A549 (cell line): ENCODE data around the gene MTA3. TPM values are rescaled to one million over a fixed set of nuclear protein-coding genes. Genes with fewer than 3 reads are reported as not detected.

Experiments
- ATAC-seq, 2 experiments: fragments of 200-7000 bp in 1 of 2; fragments of >200 bp in 1 of 2; cut with Nextera tagmentation in 1 of 2; cut with Tn5 transposase in 1 of 2; 3 replicates each; pipeline versions ENCODE4 v1.8.0 to v1.9.1; 2018 to 2020; ENCODE audit warnings: mild to moderate bottlenecking in 1 of 2, moderate library complexity in 1 of 2
- CTCF ChIA-PET: fragments of 300-600 bp; sonication (Branson Sonifier 250); formaldehyde crosslinking; extraction: SDS; loops from one replicate; lab custom pipeline; 2021; ENCODE audit warnings: antibody characterized with exemption, inconsistent platforms; lab: Yijun Ruan, JAX
- POLR2A ChIA-PET: fragments of 350-600 bp; formaldehyde crosslinking; extraction: SDS; loops from one replicate; lab custom pipeline; 2021; ENCODE audit warnings: antibody characterized with exemption, inconsistent platforms; lab: Yijun Ruan, JAX
- DNase-seq, 2 experiments: peaks; one replicate each; pipeline versions ENCODE4 v3.0.0 to v3.0.0-alpha.2; 2011 to 2016; ENCODE audit warnings: low read depth in 1 of 2, low spot score in 1 of 2
- FAIRE-seq: peaks from 2 replicates; lab custom pipeline; 2011; peaks lifted over from hg19 to GRCh38; lab: Jason Lieb, UNC
- H3K27ac ChIP-seq, 2 experiments: fragments of >200 bp; sonication (Bioruptor Twin); formaldehyde crosslinking; 3 replicates each; pipeline ENCODE4 v1.5.1; 2016 to 2017
- H3K4me1 ChIP-seq: fragments of >200 bp; sonication (Bioruptor Twin); formaldehyde crosslinking; 3 replicates; pipeline ENCODE4 v1.6.1; 2016
- H3K4me2 ChIP-seq: fragments of >200 bp; sonication (Bioruptor Twin); formaldehyde crosslinking; 3 replicates; pipeline ENCODE4 v1.6.1; 2016
- H3K4me3 ChIP-seq: fragments of >200 bp; sonication (Bioruptor Twin); formaldehyde crosslinking; 3 replicates; pipeline ENCODE4 v1.5.1; 2016
- H3K9me3 ChIP-seq: fragments of >200 bp; sonication (Bioruptor Twin); formaldehyde crosslinking; 3 replicates; pipeline ENCODE4 v1.6.1; 2016
- CBX8 ChIP-seq: fragments of 200-600 bp; sonication (generic); IDR thresholded peaks from 2 replicates; pipeline ENCODE4 v1.6.1; 2016
- CEBPB ChIP-seq, 2 experiments: fragments of >200 bp in 1 of 2; sonication (Bioruptor Twin) in 1 of 2; formaldehyde crosslinking in 1 of 2; IDR thresholded peaks; 2 replicates each; pipeline ENCODE4 v1.6.1; 2012 to 2016
- CHD2 ChIP-seq: fragments of 150-350 bp; IDR thresholded peaks from 2 replicates; pipeline ENCODE4 v1.6.1; 2014; ENCODE audit warnings: low read length; ENCODE audit not compliant: partially characterized antibody
- CHD4 ChIP-seq: fragments of 200-600 bp; sonication (generic); IDR thresholded peaks from 2 replicates; pipeline ENCODE4 v1.6.1; 2016; ENCODE audit warnings: antibody characterized with exemption, mild to moderate bottlenecking, borderline replicate concordance
- EHF ChIP-seq: fragments of 250-450 bp; sonication (Bioruptor Pico); IDR thresholded peaks from 2 replicates; pipeline ENCODE4 v1.5.0; 2020; ENCODE audit warnings: mild to moderate bottlenecking
- EHMT2 ChIP-seq: fragments of 200-600 bp; sonication (generic); IDR thresholded peaks from 2 replicates; pipeline ENCODE4 v1.6.1; 2016; ENCODE audit warnings: antibody characterized with exemption, low read depth, mild to moderate bottlenecking, moderate library complexity
- ELK1 ChIP-seq: fragments of 150-350 bp; IDR thresholded peaks from 2 replicates; pipeline ENCODE4 v1.6.1; 2014; ENCODE audit warnings: low read depth, mild to moderate bottlenecking, low read length
- FOSB ChIP-seq: fragments of 250-450 bp; sonication (Bioruptor Pico); IDR thresholded peaks from 2 replicates; pipeline ENCODE4 v1.5.0; 2020; ENCODE audit warnings: mild to moderate bottlenecking, moderate library complexity
- GATA3 ChIP-seq: IDR thresholded peaks from 2 replicates; pipeline ENCODE4 v1.6.1; 2012; ENCODE audit warnings: borderline replicate concordance
- HEYL ChIP-seq: fragments of 250-450 bp; sonication (Bioruptor Pico); IDR thresholded peaks from 2 replicates; pipeline ENCODE4 v1.8.0; 2021; ENCODE audit warnings: mild to moderate bottlenecking, moderate library complexity
- HOXB5 ChIP-seq: fragments of 250-450 bp; sonication (Bioruptor Pico); IDR thresholded peaks from 2 replicates; pipeline ENCODE4 v1.5.0; 2020; ENCODE audit warnings: mild to moderate bottlenecking, moderate library complexity
- JUN ChIP-seq, 2 experiments: fragments of >200 bp; sonication (Bioruptor Twin); formaldehyde crosslinking; IDR thresholded peaks; 2 replicates in 1 of 2; 3 replicates in 1 of 2; pipeline ENCODE4 v1.6.1; 2016 to 2017
- KDM5A ChIP-seq: fragments of 200-600 bp; sonication (generic); IDR thresholded peaks from 2 replicates; pipeline ENCODE4 v1.6.1; 2016; ENCODE audit warnings: antibody characterized with exemption, mild to moderate bottlenecking
- PBX3 ChIP-seq: IDR thresholded peaks from 2 replicates; pipeline ENCODE4 v1.6.1; 2012
- POLR2A ChIP-seq: IDR thresholded peaks from 2 replicates; pipeline ENCODE4 v1.6.1; 2012; ENCODE audit warnings: mild to moderate bottlenecking, low read length
- RARB ChIP-seq: fragments of 250-450 bp; sonication (Bioruptor Pico); IDR thresholded peaks from 2 replicates; pipeline ENCODE4 v1.8.0; 2021; ENCODE audit warnings: mild to moderate bottlenecking, moderate library complexity
- RCOR1 ChIP-seq: fragments of 150-350 bp; IDR thresholded peaks from 2 replicates; pipeline ENCODE4 v1.6.1; 2014; ENCODE audit warnings: antibody characterized with exemption, low read length, low read depth
- RFX5 ChIP-seq: fragments of 450-650 bp; IDR thresholded peaks from 2 replicates; pipeline ENCODE4 v1.7.1; 2014; ENCODE audit warnings: antibody characterized with exemption, mild to moderate bottlenecking, moderate library complexity
- SMC3 ChIP-seq: fragments of >200 bp; sonication (Bioruptor Twin); formaldehyde crosslinking; IDR thresholded peaks from 3 replicates; pipeline ENCODE4 v1.6.1; 2018; ENCODE audit warnings: inconsistent platforms
- SREBF2 ChIP-seq: fragments of 450-650 bp; IDR thresholded peaks from 2 replicates; pipeline ENCODE4 v1.6.1; 2014; ENCODE audit warnings: mild to moderate bottlenecking, moderate library complexity
- TFCP2L1 ChIP-seq: fragments of 250-450 bp; sonication (Bioruptor Pico); IDR thresholded peaks from 2 replicates; pipeline ENCODE4 v1.5.0; 2021; ENCODE audit warnings: mild to moderate bottlenecking
- USF2 ChIP-seq: fragments of 450-650 bp; IDR thresholded peaks from 2 replicates; pipeline ENCODE4 v1.6.1; 2014; ENCODE audit warnings: antibody characterized with exemption
- ZFP36 ChIP-seq: fragments of 450-650 bp; IDR thresholded peaks from 2 replicates; pipeline ENCODE4 v1.6.1; 2014; ENCODE audit warnings: borderline replicate concordance; ENCODE audit not compliant: partially characterized antibody
- ZNF302 ChIP-seq: fragments of 250-450 bp; sonication (Bioruptor Pico); IDR thresholded peaks from 2 replicates; pipeline ENCODE4 v1.9.0; 2021; ENCODE audit warnings: inconsistent platforms, mild to moderate bottlenecking, moderate library complexity
- ZSCAN20 ChIP-seq: fragments of 250-450 bp; sonication (Bioruptor Pico); IDR thresholded peaks from 2 replicates; pipeline ENCODE4 v1.8.0; 2022; ENCODE audit warnings: mild to moderate bottlenecking, moderate library complexity
- WGBS: methylation state at CpG from one replicate; pipeline ENCODE4 v1.1.6; 2017; ENCODE audit errors: missing lambda C conversion rate; 5-methylcytosine and 5-hydroxymethylcytosine counted together
- polyA plus RNA-seq, 4 experiments: library from polyadenylated mRNA; depleted of rRNA in 3 of 4; stranded (reverse); fragments of >200 nt; fragmentation: RNase III in 1 of 4; extraction: RNeasy Plus Mini Kit Qiagen cat#74134 plus additional on column Dnase treatment in 1 of 4; gene quantifications; 2 replicates in 3 of 4; 3 replicates in 1 of 4; pipeline ENCODE4 v1.2.3, GENCODE V29; 2011 to 2017
- TF ChIP-seq, protein P1 (sequence below): fragments of >200 bp; sonication (Bioruptor Twin); formaldehyde crosslinking; IDR thresholded peaks from 3 replicates; pipeline ENCODE4 v1.5.1; 2016
- TF ChIP-seq, protein P2 (sequence below): IDR thresholded peaks from 2 replicates; pipeline ENCODE4 v1.6.1; 2012
- TF ChIP-seq, protein P3 (sequence below): IDR thresholded peaks from 2 replicates; pipeline ENCODE4 v1.6.1; 2012; ENCODE audit warnings: low read depth, borderline replicate concordance

The MTA3 gene
- polyA plus RNA-seq, 2 of the 4 experiments (the other 2 are of a cell fraction) = 49.3 to 74.1 TPM

DNA sequence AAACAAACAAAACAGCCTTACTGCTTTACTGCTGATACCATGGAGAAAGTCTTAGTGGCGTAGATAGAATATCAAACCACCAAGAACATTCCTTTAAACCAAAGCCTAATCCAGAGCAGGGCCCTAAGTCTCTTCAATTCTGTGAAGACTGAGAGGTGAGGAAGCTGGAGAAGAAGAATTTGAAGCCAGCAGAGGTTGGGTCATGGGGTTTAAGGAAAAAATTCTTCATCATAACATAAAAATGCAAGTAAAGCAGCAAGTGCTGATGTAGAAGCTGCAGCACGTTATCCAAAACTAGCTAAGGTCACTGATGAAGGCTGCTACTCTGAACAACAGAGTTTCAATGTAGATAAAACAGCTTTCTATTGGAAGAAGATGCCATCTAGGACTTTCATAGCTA lies 77.1 kb downstream of the MTA3 start (continued):
- no peak for TF ChIP-seq ZFP36
- TF ChIP-seq FOSB (CRISPR knock-in tag) = no peak
- TF ChIP-seq RFX5 = no peak
- TF ChIP-seq CHD4 = no peak
- TF ChIP-seq SMC3 = no peak
- TF ChIP-seq EHMT2 = no peak

- ChIA-PET CTCF (interaction anchor here (7.5 kb wide), 1 partner anchor 16 kb away, joined by 44 read pairs; no protein-coding TSS in a partner anchor), POLR2A (no interaction called here)
- Histone ChIP-seq H3K27ac (no peak overlapping the region), H3K4me1 (no peaks in the 10 kb centered on the region), H3K9me3 (no peaks in the 10 kb centered on the region), H3K4me2 (no peak overlapping the region), H3K4me3 (no peak overlapping the region)
- FAIRE-seq (no peak), DNase-seq (no peak), ATAC-seq (no peak)
- 90% methylated on average over 8 of the region's 8 CpGs for WGBS
- TF ChIP-seq JUN (IDR thresholded peaks at IDR 0.05) (no peak), RARB (CRISPR knock-in tag) (no peak), SREBF2 (no peak), CHD4 (no peak), CEBPB (IDR thresholded peaks at IDR 0.05) (no peak), ZNF302 (no peak), HEYL (no peak), EHMT2 (no peak), POLR2A (no peak), TFCP2L1 (no peak), EHF (CRISPR knock-in tag) (no peak)
- TF ChIP-seq, protein P1, sequence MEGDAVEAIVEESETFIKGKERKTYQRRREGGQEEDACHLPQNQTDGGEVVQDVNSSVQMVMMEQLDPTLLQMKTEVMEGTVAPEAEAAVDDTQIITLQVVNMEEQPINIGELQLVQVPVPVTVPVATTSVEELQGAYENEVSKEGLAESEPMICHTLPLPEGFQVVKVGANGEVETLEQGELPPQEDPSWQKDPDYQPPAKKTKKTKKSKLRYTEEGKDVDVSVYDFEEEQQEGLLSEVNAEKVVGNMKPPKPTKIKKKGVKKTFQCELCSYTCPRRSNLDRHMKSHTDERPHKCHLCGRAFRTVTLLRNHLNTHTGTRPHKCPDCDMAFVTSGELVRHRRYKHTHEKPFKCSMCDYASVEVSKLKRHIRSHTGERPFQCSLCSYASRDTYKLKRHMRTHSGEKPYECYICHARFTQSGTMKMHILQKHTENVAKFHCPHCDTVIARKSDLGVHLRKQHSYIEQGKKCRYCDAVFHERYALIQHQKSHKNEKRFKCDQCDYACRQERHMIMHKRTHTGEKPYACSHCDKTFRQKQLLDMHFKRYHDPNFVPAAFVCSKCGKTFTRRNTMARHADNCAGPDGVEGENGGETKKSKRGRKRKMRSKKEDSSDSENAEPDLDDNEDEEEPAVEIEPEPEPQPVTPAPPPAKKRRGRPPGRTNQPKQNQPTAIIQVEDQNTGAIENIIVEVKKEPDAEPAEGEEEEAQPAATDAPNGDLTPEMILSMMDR = no peak
- TF ChIP-seq, protein P2, sequence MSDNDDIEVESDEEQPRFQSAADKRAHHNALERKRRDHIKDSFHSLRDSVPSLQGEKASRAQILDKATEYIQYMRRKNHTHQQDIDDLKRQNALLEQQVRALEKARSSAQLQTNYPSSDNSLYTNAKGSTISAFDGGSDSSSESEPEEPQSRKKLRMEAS = no peak
Observed at GRCh38 chr2:42648796-42649195, 80.4 kb downstream of the MTA3 start.

DNA sequence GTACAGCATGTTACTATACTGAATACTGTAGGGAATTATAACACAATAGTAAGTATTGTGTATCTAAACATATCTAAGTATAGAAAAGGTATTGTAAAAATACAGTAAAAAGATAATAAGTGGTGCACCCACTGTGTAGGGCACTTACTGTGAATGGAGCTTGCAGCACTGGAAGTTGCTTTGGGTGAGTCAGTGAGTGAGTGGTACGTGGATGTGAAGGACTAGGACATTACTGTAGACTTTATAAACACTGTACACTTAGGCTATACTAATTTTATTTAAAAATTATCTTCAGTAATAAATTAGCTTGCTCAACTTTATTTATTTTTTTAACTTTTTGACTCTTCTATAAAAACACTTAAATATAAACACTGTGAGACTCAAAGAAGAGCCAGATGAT lies 82.6 kb downstream of the MTA3 start:
- 87% methylated on average over 1 of the region's 1 CpG for WGBS
- ATAC-seq (no peak), FAIRE-seq (no peak)

More for the DNA sequence above, 82.6 kb downstream of the MTA3 start:
- no peak overlapping the region for H3K27ac ChIP-seq
- no peaks in the 10 kb centered on the region for H3K9me3 ChIP-seq
- TF ChIP-seq GATA3 = no peak
- TF ChIP-seq ZFP36 = no peak
- TF ChIP-seq USF2 = no peak
- TF ChIP-seq ZSCAN20 (CRISPR knock-in tag) = no peak
- TF ChIP-seq SMC3 = no peak
- no peak for TF ChIP-seq ELK1
- TF ChIP-seq PBX3 = no peak
- TF ChIP-seq CBX8 = no peak
- TF ChIP-seq, protein P3, sequence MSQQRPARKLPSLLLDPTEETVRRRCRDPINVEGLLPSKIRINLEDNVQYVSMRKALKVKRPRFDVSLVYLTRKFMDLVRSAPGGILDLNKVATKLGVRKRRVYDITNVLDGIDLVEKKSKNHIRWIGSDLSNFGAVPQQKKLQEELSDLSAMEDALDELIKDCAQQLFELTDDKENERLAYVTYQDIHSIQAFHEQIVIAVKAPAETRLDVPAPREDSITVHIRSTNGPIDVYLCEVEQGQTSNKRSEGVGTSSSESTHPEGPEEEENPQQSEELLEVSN = no peak
- no peak for TF ChIP-seq RCOR1
- TF ChIP-seq CHD2 = no peak
- no peak for TF ChIP-seq SREBF2
- TF ChIP-seq RARB (CRISPR knock-in tag) = no peak
- no peak for TF ChIP-seq HOXB5 (CRISPR knock-in tag)
- no peak for TF ChIP-seq KDM5A
- ChIA-PET CTCF (interaction anchor here (7.5 kb wide), 1 partner anchor 13 kb away, joined by 44 read pairs; no protein-coding TSS in a partner anchor), POLR2A (no interaction called here)
- no peaks in the 10 kb centered on the region for H3K4me1 ChIP-seq
- H3K4me2 ChIP-seq = no peak overlapping the region
- no peak for DNase-seq
- H3K4me3 ChIP-seq = no peak overlapping the region
